Activated naive CD4-positive, alpha-beta T cell treated with anti-CD3 and anti-CD28 coated beads for 36 hours (primary cell): ENCODE results near the gene HINFP. TPM values are rescaled to one million over a fixed set of nuclear protein-coding genes. Genes with fewer than 3 reads are reported as not detected.
"Not testable (repeated sequence)": the region's sequence is repeated elsewhere in the genome, so short reads cannot be mapped to it uniquely, and the experiment has no call there.

Experiments used
- CTCF ChIA-PET: fragments of 350-600 bp; sonication (Branson Sonifier 250); formaldehyde crosslinking; loops from one replicate; lab custom pipeline; 2021; ENCODE audit warnings: antibody characterized with exemption; lab: Charles Lee
- DNase-seq: peaks from one replicate; pipeline ENCODE4 v3.0.0-alpha.2; 2020
- H3K27ac Mint-ChIP-seq: one replicate; pipeline ENCODE4 v1.8.0; 2021; ENCODE audit warnings: mild to moderate bottlenecking, mixed read lengths
- H3K27me3 Mint-ChIP-seq: one replicate; pipeline ENCODE4 v1.8.0; 2021; ENCODE audit warnings: low read depth, mixed read lengths
- H3K36me3 Mint-ChIP-seq: one replicate; pipeline ENCODE4 v1.8.0; 2021; ENCODE audit warnings: low read depth, mixed read lengths
- H3K4me1 Mint-ChIP-seq: one replicate; pipeline ENCODE4 v1.8.0; 2021; ENCODE audit warnings: low read depth, mixed read lengths
- H3K4me3 Mint-ChIP-seq: one replicate; pipeline ENCODE4 v1.8.0; 2021; ENCODE audit warnings: mild to moderate bottlenecking, moderate library complexity, mixed read lengths
- H3K9me3 Mint-ChIP-seq: one replicate; pipeline ENCODE4 v1.8.0; 2021; ENCODE audit warnings: mixed read lengths
- intact Hi-C: fragments of 100-400 bp; cut with micrococcal nuclease; formaldehyde crosslinking; loops from one replicate; pipeline ENCODE4 v1.15.1; 2023
- total RNA-seq, 2 experiments: library from RNA; stranded (reverse); gene quantifications; one replicate each; pipeline ENCODE4 v1.2.3, GENCODE V29; 2021

The HINFP gene
- total RNA-seq, 2 experiments from 2014 or later = 24.5 to 25.2 TPM

GRCh38 chr11:119125821-119126220 is 4.4 kb downstream of the HINFP start:
- H3K9me3 Mint-ChIP-seq = no peaks in the 10 kb centered on the region
- intact Hi-C loops = no loop called here

GRCh38 chr11:119126675-119127268 is 5.4 kb downstream of the HINFP start:
- CTCF ChIA-PET = interaction anchor here (1.2 to 1.5 kb wide), 2 partner anchors 8 to 19 kb away, joined by 3 to 4 read pairs; no protein-coding TSS in a partner anchor
- no peak overlapping the region for H3K4me3 Mint-ChIP-seq
- H3K27ac Mint-ChIP-seq = peak overlapping the region; percentile 57
- peaks cover 25% of the 10 kb centered on the region for H3K4me1 Mint-ChIP-seq
- intact Hi-C loops = no loop called here
- DNase-seq = no peak
- no peaks in the 10 kb centered on the region for H3K27me3 Mint-ChIP-seq
- peaks cover 24% of the 10 kb centered on the region for H3K36me3 Mint-ChIP-seq
- no peaks in the 10 kb centered on the region for H3K9me3 Mint-ChIP-seq

More at GRCh38 chr11:119125821-119126220, 4.4 kb downstream of the HINFP start:
- CTCF ChIA-PET = interaction anchor here (0.6 to 1.5 kb wide), 3 partner anchors 9 to 71 kb away, joined by 3 to 7 read pairs (median 4); no protein-coding TSS in a partner anchor
- no peak overlapping the region for H3K27ac Mint-ChIP-seq
- no peak overlapping the region for H3K4me3 Mint-ChIP-seq
- H3K4me1 Mint-ChIP-seq = peaks cover 26% of the 10 kb centered on the region
- H3K27me3 Mint-ChIP-seq = no peaks in the 10 kb centered on the region
- peaks cover 19% of the 10 kb centered on the region for H3K36me3 Mint-ChIP-seq
- DNase-seq = no peak

GRCh38 chr11:119130662-119131061 is 9.3 kb downstream of the HINFP start:
- Mint-ChIP-seq H3K27me3 (no peaks in the 10 kb centered on the region), H3K4me3 (no peak overlapping the region), H3K36me3 (peaks cover 32% of the 10 kb centered on the region), H3K27ac (no peak overlapping the region), H3K9me3 (no peaks in the 10 kb centered on the region), H3K4me1 (peaks cover 8% of the 10 kb centered on the region)
- intact Hi-C loops = no loop called here
- CTCF ChIA-PET = no interaction called here
- no peak for DNase-seq

DNA sequence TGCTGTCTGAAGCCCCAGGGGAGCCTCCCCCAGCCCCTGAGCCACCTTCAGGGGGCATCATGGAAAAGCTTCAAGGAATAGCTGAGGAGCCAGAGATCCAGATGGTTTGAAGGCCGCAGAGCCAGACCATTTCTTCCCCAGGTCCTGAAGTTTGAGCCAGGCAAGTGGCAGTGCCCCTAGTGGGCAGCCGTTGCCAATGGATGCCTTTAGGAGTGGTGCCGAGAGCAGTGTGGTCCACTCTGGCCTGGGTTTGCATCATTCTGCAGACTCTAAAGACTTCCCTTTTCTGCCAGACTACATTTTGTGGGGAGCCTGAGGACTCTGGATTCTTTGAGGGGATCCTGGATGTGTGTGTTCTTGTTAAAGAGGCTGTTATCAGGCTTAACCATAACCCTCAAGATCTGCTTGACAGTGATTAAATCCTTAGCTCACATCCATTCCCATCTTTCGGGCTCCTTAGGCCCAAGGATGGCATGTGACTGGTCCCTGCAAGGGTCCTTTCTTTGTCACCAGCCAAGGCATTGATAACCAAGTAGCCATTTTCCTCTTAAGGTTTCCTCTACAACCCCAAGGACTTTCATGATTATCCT is 13.1 kb downstream of the HINFP start:
- CTCF ChIA-PET = interaction anchor here (0.9 to 2.9 kb wide), 5 partner anchors 8 to 16 kb away, joined by 3 to 8 read pairs (median 4); no protein-coding TSS in a partner anchor
- intact Hi-C loops = no loop called here
- H3K36me3 Mint-ChIP-seq = peaks cover 22% of the 10 kb centered on the region

DNA sequence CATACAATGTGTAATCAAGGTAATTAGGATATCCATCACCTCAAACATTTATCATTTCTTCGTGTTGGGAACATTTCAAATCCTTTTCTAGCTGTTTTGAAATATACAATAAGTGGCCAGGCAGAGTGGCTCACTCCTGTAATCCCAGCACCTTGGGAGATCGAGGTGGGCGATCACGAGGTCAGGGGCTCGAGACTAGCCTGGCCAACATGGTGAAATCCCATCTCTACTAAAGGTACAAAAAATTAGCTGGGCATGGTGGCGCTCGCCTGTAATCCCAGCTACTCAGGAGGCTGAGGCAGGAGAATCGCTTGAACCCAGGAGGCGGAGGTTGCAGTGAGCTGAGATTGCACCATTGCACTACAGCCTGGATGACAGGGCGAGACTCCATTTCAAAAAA is 17.9 kb downstream of the HINFP start:
- DNase-seq, intact Hi-C loops, H3K4me1 Mint-ChIP-seq, H3K27ac Mint-ChIP-seq, H3K27me3 Mint-ChIP-seq, H3K4me3 Mint-ChIP-seq, H3K36me3 Mint-ChIP-seq, H3K9me3 Mint-ChIP-seq: not testable (repeated sequence)
- CTCF ChIA-PET = interaction anchor here (1.6 kb wide), 1 partner anchor 57 kb away, joined by 3 read pairs; no protein-coding TSS in a partner anchor

More for the DNA sequence above, 13.1 kb downstream of the HINFP start:
- Mint-ChIP-seq H3K4me1 (peaks cover 2% of the 10 kb centered on the region), H3K27ac (no peak overlapping the region), H3K9me3 (no peaks in the 10 kb centered on the region), H3K4me3 (no peak overlapping the region), H3K27me3 (peaks cover 3% of the 10 kb centered on the region)
- no peak for DNase-seq

DNA sequence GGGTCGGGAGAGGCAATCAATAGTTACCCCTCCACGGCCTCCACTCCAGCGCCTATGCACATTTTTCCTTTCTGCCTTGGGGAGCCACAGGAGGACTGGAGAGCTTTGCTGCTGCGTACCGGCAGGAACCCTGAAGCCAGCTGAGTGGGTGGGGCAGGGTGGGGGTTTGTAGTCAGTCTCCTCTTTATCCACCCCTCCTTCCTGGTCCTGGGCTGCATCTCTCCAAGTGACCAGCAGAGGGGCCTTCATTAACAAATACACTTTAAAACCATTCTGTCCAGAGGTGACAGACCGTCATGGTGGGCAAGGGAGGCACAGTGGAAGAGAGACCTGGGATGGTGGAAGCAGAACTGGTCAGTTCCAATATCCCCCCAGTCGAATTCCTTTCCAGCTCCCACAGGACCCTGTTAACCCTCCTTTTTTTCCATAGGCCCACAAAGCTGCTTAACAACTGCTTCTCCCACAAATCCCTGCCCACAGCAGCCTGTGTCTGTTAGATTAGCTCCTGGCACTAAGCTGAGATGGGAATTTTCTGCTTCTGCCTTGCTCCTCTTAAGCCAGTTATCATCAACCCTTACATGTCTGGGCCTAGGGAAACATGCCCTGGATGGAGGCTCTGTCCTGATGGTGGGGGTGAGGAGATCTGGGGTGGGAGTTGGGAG is 23.6 kb downstream of the HINFP start:
- peak; percentile 43 for DNase-seq
- intact Hi-C loops = loop anchor here (1.0 to 5.0 kb wide), 2 partner anchors 52 to 178 kb away; no protein-coding TSS in a partner anchor
- Mint-ChIP-seq H3K27ac (no peak overlapping the region), H3K36me3 (no peaks in the 10 kb centered on the region), H3K4me1 (peaks cover 5% of the 10 kb centered on the region), H3K27me3 (peaks cover 38% of the 10 kb centered on the region), H3K9me3 (no peaks in the 10 kb centered on the region), H3K4me3 (no peak overlapping the region)
- CTCF ChIA-PET = interaction anchor here (0.9 to 1.9 kb wide), 4 partner anchors 9 to 140 kb away, joined by 3 to 8 read pairs (median 4); no protein-coding TSS in a partner anchor

GRCh38 chr11:119145551-119145950 is 24.2 kb downstream of the HINFP start:
- Mint-ChIP-seq H3K9me3 (no peaks in the 10 kb centered on the region), H3K4me1 (peaks cover 5% of the 10 kb centered on the region), H3K36me3 (no peaks in the 10 kb centered on the region), H3K27me3 (peaks cover 38% of the 10 kb centered on the region), H3K27ac (no peak overlapping the region), H3K4me3 (no peak overlapping the region)
- CTCF ChIA-PET = interaction anchor here (0.6 to 1.9 kb wide), 7 partner anchors 8 to 178 kb away, joined by 3 to 8 read pairs (median 3); no protein-coding TSS in a partner anchor
- intact Hi-C loops = loop anchor here (1.0 to 5.0 kb wide), 2 partner anchors 52 to 178 kb away; no protein-coding TSS in a partner anchor
- no peak for DNase-seq

DNA sequence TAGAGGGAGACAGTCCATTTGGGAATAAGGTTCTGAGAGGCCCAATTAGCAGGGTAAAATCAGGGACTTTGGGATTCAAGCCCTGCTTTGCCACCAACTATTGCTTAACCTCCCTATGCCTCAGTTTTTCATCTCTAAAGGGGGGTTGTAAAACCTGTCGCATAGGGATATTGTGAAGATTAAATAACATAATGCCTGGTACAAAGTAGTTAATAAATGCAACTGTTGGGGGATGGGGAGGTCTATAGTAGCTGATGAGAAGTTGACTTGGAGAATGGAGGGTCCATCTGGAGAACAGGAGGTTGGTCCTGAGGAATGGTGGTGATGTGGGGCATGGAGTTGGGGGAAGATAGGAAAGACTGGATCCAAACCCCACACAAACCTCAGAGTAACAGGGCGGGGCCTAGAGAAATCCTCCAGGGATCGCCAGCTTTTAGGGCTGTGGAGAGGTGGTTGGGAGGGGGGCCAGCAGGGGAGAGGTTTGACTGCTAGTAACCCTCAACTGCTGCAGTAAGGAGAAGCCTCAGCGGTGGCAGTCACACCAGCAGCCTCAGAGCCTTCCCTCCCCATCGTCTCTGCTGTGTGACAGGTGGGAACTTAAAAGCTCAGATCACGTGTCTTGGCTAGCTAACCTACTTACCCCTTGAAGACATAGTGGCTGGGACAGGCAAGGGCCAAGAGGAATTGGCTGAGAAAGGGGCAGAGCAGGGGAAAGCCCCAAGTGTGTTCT is 26.4 kb downstream of the HINFP start:
- CTCF ChIA-PET = interaction anchor here (1.3 kb wide), 1 partner anchor 21 kb away, joined by 5 read pairs; the partner anchor contains the start of gene NLRX1
- H3K27me3 Mint-ChIP-seq = peaks cover 38% of the 10 kb centered on the region
- no peak overlapping the region for H3K27ac Mint-ChIP-seq
- no peak for DNase-seq
- H3K9me3 Mint-ChIP-seq = no peaks in the 10 kb centered on the region
- no peaks in the 10 kb centered on the region for H3K36me3 Mint-ChIP-seq
- intact Hi-C loops = loop anchor here (5.0 kb wide), 1 partner anchor 50 kb away; no protein-coding TSS in a partner anchor
- peaks cover 5% of the 10 kb centered on the region for H3K4me1 Mint-ChIP-seq
- peak overlapping the region; percentile 71 for H3K4me3 Mint-ChIP-seq

DNA sequence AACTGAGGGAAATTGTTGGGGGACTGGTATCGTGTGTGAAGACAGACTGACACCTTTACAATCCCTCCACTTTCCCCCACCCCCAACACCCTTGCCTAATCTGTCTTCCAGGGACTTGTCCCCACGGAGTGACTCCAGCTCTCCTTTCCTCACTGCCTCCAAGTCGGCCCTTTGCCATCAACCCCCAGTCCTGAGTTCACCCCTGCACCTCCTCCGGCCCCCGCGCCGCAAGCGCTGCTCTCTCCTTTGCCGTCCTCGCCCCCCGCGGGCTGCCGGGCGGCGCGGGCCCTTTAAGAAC is 27.3 kb downstream of the HINFP start:
- peaks cover 33% of the 10 kb centered on the region for H3K27me3 Mint-ChIP-seq
- intact Hi-C loops = loop anchor here (1.0 to 5.0 kb wide), 2 partner anchors 31 to 49 kb away; no protein-coding TSS in a partner anchor

DNA sequence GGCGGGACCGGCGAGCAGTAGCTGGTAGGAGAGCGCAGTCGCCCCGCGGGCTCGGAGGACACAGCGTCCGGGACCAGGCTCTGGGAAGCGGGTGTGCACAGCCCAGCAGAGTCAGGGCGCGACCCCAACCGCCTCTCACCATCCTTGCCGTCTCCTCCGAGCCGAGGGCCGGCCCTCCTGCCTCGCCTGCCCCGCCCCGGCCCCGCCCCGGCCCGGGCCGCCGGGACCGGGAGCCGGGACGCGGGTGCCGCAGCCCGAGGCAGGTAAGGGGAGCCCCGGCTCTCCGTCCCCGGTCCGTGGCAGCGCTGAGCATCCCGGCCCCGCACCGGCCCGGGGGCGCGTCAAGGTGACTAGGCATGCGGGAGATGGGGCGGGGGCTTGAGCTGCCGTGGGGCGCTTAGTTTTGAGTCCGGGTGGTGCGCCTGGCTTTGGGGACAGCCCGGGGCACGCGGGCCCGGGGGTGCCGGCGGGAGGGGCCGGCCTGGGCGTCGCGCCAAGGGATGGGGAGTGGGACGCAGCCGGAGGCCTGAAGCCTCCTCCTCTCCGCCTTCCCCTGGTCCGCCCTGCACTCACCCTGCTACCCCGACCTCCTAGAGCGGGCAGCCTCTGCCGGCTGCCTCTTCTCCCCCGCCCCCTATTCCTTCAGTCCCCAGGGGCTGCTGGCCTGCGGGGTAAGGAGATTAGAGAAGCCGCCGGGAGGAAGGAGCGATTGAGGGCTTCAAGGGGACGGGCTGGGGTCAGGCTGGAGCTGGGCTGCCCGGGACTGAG is 27.8 kb downstream of the HINFP start, which contains the start of gene ABCG4:
TSS of gene ABCG4 (plus strand) at position 35 of the 768 bp plus-strand sequence. CDS start 914 bp downstream, outside the sequence.
- Mint-ChIP-seq H3K9me3 (no peaks in the 10 kb centered on the region), H3K4me1 (peaks cover 5% of the 10 kb centered on the region), H3K36me3 (no peaks in the 10 kb centered on the region), H3K27ac (no peak within 1 kb of the TSS), H3K27me3 (peaks cover 31% of the 10 kb centered on the region), H3K4me3 (peak within 1 kb of the TSS; percentile 71)
- peak; percentile 23 for DNase-seq
- intact Hi-C loops = loop anchor here (1.0 to 5.0 kb wide), 2 partner anchors 30 to 48 kb away; no protein-coding TSS in a partner anchor
- CTCF ChIA-PET = interaction anchor here (1.2 to 1.3 kb wide), 2 partner anchors 11 to 20 kb away, joined by 3 to 5 read pairs; partner anchors contain the start of gene NLRX1

More for the DNA sequence above, 27.3 kb downstream of the HINFP start:
- peak overlapping the region; percentile 71 for H3K4me3 Mint-ChIP-seq
- H3K4me1 Mint-ChIP-seq = peaks cover 5% of the 10 kb centered on the region
- CTCF ChIA-PET = interaction anchor here (1.2 to 1.3 kb wide), 2 partner anchors 11 to 20 kb away, joined by 3 to 5 read pairs; partner anchors contain the start of gene NLRX1
- H3K27ac Mint-ChIP-seq = no peak overlapping the region
- H3K9me3 Mint-ChIP-seq = no peaks in the 10 kb centered on the region
- DNase-seq = no peak
- no peaks in the 10 kb centered on the region for H3K36me3 Mint-ChIP-seq

- no peaks in the 10 kb centered on the region for H3K36me3 Mint-ChIP-seq
- no peak overlapping the region for H3K4me3 Mint-ChIP-seq
- intact Hi-C loops = loop anchor here (1.0 to 5.0 kb wide), 2 partner anchors 29 to 47 kb away; no protein-coding TSS in a partner anchor
- DNase-seq = no peak
- H3K27ac Mint-ChIP-seq = no peak overlapping the region
- CTCF ChIA-PET = no interaction called here
- peaks cover 5% of the 10 kb centered on the region for H3K4me1 Mint-ChIP-seq
- H3K27me3 Mint-ChIP-seq = peaks cover 31% of the 10 kb centered on the region
- H3K9me3 Mint-ChIP-seq = no peaks in the 10 kb centered on the region
Measured at GRCh38 chr11:119149786-119150275, 28.5 kb downstream of the HINFP start.
